GM18520 (cell line): ENCODE data around the gene APOA1.
"Not testable (repeated sequence)": the region's sequence is repeated elsewhere in the genome, so short reads cannot be mapped to it uniquely, and the experiment has no call there.

Source experiments
- ATAC-seq: cut with Tn5 transposase; IDR thresholded peaks from one replicate; pipeline ENCODE4 v1.9.1; 2021; ENCODE audit not compliant: unreplicated experiment

APOA1 gene

DNA sequence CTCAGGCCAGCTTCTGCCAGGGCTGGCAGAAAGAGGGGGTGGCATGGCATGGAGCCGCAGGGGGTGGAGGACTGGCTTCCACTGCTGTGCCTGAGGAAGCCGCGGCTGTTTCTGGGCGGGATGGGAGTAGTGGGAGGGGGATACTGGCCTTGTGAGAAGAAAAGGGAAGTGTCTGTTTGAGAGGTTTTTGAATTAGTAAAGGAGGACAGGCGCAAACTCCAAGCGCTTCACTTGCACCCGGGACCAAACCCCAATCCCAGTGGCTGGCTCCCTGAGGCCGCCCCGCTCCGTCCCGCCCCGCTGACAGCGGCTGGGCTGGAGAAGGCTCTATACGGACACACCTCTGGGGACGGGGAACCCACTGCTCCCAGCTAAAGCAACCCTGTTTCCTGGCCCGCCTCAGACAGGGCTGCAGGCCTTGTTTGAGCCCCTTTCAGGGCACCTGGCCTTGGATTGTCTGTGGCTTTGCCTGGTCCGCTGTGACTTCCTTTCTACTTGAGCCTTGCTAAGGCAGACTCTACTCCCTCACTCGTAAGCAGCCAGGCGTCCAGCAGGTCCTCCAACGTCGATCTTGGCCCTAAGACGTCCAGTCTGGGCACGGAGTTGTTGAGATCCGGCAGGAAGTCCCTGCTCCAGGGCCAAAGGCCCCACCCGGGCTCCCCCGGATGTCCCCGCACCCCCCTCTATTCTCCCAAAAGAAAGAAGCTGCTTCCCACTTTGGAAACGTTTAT is 2.2 kb downstream of the APOA1 start:
- ATAC-seq: no peak

DNA sequence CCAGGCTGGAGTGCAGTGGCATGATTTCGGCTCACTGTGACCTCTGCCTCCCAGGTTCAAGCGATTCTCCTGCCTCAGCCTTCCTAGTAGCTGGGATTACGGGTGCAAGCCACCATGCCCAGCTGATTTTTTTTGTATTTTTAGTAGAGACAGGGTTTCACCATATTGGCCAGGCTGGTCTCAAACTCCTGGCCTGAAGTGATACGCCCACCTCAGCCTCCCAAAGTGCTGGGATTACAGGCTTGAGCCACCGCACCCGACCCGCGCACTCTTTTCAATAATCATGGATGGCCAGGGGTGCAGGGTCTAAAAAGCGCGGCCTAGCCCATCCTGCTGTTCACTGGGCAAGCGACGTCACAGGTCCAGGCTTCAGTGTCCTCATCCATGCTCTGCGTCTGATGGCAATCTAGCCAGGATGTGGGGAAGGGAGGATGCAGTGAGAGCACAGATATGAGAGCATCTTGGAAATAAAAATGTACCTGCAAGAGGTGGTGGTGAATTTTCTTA is 2.8 kb downstream of the APOA1 start:
- not testable (repeated sequence) for ATAC-seq

DNA sequence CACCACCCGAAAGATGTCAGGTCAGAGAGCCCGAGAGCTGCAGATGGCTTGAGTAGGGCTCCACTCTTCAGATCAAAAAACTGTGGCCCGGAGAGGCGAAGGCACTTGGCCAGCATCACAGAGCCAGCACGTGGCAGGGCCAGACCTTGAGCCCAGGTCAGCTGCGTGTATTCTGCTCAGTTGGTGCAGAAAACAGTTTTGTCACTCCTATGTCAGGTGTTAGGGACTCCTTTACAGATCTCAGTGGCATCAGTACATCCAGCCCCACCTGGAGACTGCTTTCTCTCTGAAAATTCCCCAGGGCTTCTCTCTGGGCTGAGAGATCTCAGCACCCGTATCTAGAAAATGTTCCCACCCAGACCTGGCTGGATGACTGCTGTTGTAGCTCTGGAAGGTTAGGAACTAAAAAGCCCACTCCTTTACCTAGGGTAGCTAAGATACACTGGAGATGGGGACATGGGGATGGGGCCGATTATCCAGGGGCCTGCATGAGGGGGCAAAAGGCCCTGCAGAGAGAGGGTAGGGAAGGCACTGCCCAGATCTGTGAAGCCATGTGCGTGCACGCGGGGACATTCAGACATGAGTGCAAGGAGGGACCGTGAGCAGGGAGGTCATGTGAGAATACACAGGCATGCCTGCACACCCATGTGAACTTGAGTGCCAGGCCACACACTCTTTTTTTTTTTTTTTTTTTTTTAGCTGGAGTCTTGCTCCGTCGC is 3.4 kb downstream of the APOA1 start:
- no peak for ATAC-seq

DNA sequence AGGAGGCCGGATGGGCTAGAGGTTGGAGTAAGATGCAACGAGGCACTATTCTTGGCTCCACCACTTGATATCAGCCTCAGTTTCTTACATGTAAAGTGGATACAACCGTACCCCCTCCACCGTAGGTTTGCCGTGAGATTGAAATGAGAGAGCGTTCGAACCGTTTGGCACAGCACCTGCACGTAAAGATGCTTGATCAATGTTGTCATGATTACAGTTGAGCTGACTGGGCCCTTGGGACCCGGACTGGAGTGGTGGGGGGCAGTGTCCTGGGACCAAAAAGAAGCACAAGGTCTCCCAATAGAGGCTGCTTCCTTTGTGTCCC is 4.0 kb downstream of the APOA1 start:
- no peak for ATAC-seq

DNA sequence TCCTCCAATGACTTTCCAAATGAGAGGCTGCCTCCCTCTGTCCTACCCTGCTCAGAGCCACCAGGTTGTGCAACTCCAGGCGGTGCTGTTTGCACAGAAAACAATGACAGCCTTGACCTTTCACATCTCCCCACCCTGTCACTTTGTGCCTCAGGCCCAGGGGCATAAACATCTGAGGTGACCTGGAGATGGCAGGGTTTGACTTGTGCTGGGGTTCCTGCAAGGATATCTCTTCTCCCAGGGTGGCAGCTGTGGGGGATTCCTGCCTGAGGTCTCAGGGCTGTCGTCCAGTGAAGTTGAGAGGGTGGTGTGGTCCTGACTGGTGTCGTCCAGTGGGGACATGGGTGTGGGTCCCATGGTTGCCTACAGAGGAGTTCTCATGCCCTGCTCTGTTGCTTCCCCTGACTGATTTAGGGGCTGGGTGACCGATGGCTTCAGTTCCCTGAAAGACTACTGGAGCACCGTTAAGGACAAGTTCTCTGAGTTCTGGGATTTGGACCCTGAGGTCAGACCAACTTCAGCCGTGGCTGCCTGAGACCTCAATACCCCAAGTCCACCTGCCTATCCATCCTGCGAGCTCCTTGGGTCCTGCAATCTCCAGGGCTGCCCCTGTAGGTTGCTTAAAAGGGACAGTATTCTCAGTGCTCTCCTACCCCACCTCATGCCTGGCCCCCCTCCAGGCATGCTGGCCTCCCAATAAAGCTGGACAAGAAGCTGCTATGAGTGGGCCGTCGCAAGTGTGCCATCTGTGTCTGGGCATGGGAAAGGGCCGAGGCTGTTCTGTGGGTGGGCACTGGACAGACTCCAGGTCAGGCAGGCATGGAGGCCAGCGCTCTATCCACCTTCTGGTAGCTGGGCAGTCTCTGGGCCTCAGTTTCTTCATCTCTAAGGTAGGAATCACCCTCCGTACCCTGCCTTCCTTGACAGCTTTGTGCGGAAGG is 4.8 kb downstream of the APOA1 start:
- no peak for ATAC-seq

DNA sequence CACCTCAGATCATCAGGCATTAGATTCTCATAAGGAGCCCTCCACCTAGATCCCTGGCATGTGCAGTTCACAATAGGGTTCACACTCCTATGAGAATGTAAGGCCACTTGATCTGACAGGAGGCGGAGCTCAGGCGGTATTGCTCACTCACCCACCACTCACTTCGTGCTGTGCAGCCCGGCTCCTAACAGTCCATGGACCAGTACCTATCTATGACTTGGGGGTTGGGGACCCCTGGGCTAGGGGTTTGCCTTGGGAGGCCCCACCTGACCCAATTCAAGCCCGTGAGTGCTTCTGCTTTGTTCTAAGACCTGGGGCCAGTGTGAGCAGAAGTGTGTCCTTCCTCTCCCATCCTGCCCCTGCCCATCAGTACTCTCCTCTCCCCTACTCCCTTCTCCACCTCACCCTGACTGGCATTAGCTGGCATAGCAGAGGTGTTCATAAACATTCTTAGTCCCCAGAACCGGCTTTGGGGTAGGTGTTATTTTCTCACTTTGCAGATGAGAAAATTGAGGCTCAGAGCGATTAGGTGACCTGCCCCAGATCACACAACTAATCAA is 5.6 kb downstream of the APOA1 start:
- no peak for ATAC-seq

DNA sequence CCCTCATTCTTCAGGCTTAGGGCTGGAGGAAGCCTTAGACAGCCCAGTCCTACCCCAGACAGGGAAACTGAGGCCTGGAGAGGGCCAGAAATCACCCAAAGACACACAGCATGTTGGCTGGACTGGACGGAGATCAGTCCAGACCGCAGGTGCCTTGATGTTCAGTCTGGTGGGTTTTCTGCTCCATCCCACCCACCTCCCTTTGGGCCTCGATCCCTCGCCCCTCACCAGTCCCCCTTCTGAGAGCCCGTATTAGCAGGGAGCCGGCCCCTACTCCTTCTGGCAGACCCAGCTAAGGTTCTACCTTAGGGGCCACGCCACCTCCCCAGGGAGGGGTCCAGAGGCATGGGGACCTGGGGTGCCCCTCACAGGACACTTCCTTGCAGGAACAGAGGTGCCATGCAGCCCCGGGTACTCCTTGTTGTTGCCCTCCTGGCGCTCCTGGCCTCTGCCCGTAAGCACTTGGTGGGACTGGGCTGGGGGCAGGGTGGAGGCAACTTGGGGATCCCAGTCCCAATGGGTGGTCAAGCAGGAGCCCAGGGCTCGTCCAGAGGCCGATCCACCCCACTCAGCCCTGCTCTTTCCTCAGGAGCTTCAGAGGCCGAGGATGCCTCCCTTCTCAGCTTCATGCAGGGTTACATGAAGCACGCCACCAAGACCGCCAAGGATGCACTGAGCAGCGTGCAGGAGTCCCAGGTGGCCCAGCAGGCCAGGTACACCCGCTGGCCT is 7.1 kb downstream of the APOA1 start:
- ATAC-seq: no peak

DNA sequence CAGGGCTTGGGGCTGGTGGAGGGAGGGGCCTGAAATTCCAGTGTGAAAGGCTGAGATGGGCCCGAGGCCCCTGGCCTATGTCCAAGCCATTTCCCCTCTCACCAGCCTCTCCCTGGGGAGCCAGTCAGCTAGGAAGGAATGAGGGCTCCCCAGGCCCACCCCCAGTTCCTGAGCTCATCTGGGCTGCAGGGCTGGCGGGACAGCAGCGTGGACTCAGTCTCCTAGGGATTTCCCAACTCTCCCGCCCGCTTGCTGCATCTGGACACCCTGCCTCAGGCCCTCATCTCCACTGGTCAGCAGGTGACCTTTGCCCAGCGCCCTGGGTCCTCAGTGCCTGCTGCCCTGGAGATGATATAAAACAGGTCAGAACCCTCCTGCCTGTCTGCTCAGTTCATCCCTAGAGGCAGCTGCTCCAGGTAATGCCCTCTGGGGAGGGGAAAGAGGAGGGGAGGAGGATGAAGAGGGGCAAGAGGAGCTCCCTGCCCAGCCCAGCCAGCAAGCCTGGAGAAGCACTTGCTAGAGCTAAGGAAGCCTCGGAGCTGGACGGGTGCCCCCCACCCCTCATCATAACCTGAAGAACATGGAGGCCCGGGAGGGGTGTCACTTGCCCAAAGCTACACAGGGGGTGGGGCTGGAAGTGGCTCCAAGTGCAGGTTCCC is 7.8 kb downstream of the APOA1 start, which contains the start of gene APOC3:
TSS of gene APOC3 (plus strand) at position 383 of the 659 bp plus-strand sequence. CDS start 676 bp downstream, outside the sequence.
- ATAC-seq: no peak

DNA sequence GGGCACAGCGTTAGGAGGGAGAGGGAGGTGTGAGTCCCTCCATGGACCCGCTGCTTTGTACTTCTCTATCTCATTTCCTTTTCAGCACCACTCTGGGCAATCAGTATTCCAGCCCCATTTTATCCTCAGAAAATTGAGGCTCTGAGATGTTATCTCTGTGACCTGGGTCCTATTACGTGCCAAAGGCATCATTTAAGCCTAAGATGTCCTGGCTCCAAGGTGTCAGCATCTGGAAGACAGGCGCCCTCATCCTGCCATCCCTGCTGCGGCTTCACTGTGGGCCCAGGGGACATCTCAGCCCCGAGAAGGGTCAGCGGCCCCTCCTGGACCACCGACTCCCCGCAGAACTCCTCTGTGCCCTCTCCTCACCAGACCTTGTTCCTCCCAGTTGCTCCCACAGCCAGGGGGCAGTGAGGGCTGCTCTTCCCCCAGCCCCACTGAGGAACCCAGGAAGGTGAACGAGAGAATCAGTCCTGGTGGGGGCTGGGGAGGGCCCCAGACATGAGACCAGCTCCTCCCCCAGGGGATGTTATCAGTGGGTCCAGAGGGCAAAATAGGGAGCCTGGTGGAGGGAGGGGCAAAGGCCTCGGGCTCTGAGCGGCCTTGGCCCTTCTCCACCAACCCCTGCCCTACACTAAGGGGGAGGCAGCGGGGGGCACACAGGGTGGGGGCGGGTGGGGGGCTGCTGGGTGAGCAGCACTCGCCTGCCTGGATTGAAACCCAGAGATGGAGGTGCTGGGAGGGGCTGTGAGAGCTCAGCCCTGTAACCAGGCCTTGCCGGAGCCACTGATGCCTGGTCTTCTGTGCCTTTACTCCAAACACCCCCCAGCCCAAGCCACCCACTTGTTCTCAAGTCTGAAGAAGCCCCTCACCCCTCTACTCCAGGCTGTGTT is 8.5 kb downstream of the APOA1 start:
- ATAC-seq: no peak

DNA sequence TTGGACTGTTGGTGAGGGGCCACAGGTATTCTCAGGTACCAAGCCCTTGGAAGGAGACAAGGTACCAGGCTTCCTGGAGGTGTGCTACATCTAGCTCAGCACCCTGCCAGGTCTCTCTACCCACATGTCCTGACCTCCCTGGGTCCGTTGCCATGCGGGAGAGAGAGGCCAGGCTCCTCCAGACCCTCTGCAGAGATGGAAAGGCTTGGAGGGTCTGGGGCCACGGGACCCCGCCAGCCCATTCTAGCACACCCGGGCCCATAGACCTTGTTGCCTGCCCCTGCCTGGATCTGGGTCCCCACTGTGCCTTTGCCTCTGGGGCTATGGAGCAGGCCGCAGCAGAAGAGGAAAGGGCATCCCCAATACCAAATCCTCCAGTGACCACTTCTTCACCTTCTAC is 10.0 kb downstream of the APOA1 start:
- no peak for ATAC-seq

DNA sequence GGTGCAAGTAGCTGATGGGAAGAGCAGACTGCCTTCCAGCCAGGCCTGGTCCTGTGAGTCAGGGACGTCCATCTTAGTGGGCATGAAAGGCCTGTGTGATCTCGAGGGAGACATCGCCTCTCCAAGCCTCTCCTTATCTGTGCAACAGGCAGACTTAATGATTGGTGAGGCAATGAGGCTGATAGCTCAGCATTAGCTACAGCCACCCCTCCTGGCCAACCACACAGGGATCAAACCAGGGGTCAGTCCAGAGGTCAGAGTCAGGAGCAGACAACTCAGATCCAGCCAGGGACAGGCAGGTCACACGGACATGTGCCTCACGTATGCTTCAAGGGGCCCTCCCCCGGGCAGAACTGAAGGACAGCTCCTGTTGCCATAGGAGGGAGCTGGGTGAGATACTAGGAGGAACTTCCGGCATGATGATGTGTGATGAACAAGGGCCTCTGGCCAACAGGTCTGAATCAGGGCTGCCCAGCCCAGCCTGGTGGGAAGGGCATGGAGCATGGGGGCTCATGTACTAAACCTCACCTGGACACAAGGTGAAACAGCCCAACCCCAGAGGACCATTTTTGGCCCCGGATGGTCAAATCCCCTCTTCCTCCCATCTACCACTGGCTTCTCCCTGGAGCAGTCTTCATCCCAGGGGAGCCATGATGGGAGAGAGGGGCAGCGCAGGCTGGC is 10.5 kb downstream of the APOA1 start:
- ATAC-seq: no peak

DNA sequence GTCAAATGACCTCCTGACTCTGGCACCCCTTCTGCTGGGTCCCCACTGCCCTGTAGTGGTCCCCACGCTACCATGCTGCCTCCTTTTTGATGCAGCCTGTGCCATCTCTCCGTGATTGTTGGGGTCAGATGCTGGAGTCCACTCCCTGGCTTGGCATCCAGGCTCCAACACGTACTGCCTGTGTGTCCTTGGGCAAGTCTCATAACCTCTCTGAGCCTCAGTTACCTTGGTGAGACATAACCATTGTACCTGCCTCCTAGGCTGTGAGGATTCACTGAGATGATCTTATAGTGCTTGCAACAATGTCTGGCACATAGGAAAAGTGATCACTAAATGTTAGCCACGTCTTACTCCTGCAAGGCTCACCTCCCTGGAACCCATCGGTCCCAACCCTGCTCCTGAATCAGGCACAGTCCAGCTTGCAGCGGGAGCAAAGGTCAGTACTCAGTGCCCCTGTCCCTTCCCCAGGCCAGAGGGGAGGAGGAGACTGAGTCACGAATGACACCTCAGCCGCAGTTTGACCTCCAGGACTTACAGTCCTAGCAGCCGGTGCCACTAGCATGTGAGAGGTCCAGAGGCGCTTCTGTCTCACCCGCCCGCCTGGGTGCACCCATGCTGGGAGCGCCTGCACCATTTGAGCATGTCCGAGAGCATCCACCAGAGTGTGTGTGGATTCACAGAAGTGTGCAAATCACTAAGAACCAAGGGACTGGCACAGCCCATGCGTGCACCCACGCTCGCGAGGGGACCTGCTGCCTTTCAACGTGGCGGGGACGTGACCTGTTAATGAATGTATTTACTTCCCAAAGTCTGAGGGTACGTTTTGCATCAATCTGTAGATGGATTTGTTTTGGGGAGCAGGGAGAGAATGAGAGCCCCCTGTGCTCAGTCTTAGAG is 11.3 kb downstream of the APOA1 start:
- ATAC-seq: no peak

DNA sequence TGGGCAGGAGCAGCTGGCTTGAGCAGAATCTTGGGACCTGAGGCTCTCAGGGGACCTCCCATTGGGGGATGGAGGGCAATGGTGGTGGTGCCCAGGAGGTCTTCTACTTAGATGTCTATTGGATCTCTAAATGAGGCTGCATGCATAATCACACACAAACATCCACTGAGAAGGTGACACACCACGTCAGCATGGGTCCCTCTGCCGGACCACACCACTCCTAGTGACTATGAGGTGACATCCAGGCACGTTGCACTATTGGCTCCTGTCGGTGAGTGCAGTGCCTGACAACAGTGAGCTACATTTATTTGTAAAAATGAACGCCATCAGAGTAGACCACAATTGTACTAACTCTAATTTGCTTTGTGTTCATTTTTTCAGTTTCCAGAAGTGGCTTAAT is 12.0 kb downstream of the APOA1 start:
- no peak for ATAC-seq

DNA sequence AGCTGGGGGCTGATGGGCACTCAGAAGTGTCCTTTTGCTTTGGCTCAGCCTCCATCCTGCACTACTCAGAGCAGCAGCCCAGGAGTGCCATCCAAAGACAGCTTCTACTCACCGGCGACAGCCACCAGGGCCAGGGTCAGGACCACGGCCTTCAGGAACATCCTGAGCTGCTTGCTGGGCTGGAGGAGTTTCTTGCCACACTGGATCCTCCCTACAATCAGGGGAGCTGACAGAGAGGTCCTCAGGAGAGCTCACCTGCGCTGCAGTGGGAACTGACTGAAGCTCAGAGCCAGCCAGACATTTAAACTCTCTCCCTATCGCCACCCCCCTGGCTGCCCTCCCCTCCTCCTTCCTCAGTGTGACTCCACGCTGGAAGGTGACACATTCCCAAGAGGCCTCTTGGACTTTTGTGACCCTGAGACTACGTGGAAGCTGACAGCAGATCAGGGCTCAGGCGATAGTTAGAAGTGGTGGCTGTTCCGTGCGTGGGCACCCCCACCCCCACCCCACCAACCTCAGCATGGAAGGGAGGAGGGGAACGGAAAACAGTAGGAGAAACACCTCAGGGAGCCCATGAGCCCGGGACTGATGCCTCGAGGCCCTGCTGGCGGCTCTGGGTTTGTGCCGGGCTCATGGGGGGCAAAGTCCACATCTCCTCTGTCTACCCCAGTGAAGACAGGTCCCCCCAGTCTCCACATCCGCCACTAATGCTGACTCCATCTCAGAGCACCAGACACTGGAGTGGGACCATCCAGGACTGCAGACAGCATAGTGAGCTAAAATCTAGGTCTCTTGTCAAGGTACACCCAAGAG is 14.2 kb downstream of the APOA1 start, which contains the start of gene APOA4:
TSS of gene APOA4 (minus strand) at position 274 of the 813 bp plus-strand sequence. CDS start at position 161, 113 bp downstream.
- no peak for ATAC-seq

DNA sequence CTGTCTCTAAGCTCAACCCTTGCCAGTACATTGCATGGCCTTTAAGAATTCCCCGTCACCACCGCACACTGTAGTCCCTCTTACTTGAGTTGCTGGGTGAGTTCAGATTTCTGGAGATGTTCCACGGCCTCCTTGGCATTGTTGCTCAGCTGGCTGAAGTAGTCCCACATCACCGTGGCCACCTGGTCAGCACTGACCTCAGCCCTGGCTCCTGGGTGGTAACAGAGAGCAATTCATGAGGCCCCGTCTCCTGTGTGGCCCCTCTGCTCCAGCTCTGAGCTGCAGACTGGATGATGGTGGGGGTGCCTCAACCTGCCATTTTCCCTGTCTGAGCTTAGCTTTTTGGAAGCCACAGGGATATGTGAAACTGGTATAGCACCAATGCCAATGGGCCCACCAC is 14.8 kb downstream of the APOA1 start:
- no peak for ATAC-seq
